Endodermal cell (in vitro differentiated cells): ENCODE results near the gene DNAH8. TPM values are rescaled to one million over a fixed set of nuclear protein-coding genes. Genes with fewer than 3 reads are reported as not detected.

Experiments
- DNase-seq: peaks from one replicate; pipeline ENCODE4 v3.0.0-alpha.2; 2017
- H3K27ac ChIP-seq: 2 replicates; pipeline ENCODE4 v1.5.1; 2013; ENCODE audit warnings: mild to moderate bottlenecking, low read depth, low read length, moderate library complexity
- H3K27me3 ChIP-seq: 2 replicates; pipeline ENCODE4 v1.6.1; 2013; ENCODE audit warnings: mild to moderate bottlenecking, low read length, moderate library complexity; ENCODE audit not compliant: insufficient read depth, control insufficient read depth, poor library complexity, severe bottlenecking
- H3K36me3 ChIP-seq: 2 replicates; pipeline ENCODE4 v1.7.0; 2013; ENCODE audit warnings: mild to moderate bottlenecking, low read length, moderate library complexity; ENCODE audit not compliant: control insufficient read depth, insufficient read depth
- H3K4me1 ChIP-seq: one replicate; pipeline ENCODE4 v1.7.0; 2013; ENCODE audit warnings: low read length; ENCODE audit not compliant: control insufficient read depth, insufficient read depth
- H3K4me3 ChIP-seq: 2 replicates; pipeline ENCODE4 v1.5.1; 2013; ENCODE audit warnings: mild to moderate bottlenecking, low read length, moderate library complexity
- H3K9ac ChIP-seq: 2 replicates; pipeline ENCODE4 v1.6.1; 2013; ENCODE audit warnings: mild to moderate bottlenecking, low read length, moderate library complexity; ENCODE audit not compliant: poor library complexity, severe bottlenecking; ENCODE audit errors: extremely low read depth
- H3K9me3 ChIP-seq: 2 replicates; pipeline ENCODE4 v1.6.1; 2013; ENCODE audit warnings: mild to moderate bottlenecking, low read length, moderate library complexity; ENCODE audit not compliant: control insufficient read depth
- H3K27ac Mint-ChIP-seq: 2 replicates; pipeline ENCODE4 v1.8.0; 2020; ENCODE audit warnings: mixed read lengths
- H3K27me3 Mint-ChIP-seq: 2 replicates; pipeline ENCODE4 v1.8.0; 2021; ENCODE audit warnings: mild to moderate bottlenecking, mixed read lengths; ENCODE audit not compliant: insufficient read depth
- H3K36me3 Mint-ChIP-seq: 2 replicates; pipeline ENCODE4 v1.8.0; 2020; ENCODE audit warnings: low read depth, mixed read lengths
- H3K4me1 Mint-ChIP-seq: 2 replicates; pipeline ENCODE4 v1.8.0; 2020; ENCODE audit warnings: mixed read lengths
- H3K4me3 Mint-ChIP-seq: 2 replicates; pipeline ENCODE4 v1.8.0; 2020; ENCODE audit warnings: mild to moderate bottlenecking, moderate library complexity, mixed read lengths
- H3K9me3 Mint-ChIP-seq: 2 replicates; pipeline ENCODE4 v1.8.0; 2020; ENCODE audit warnings: mild to moderate bottlenecking, mixed read lengths
- WGBS, 2 experiments: methylation state at CpG; one replicate each; pipeline versions ENCODE4 v1.1.5 to v1.1.7; 2013; ENCODE audit warnings: missing lambda C conversion rate in 2 of 2, mixed read lengths in 1 of 2; ENCODE audit not compliant: insufficient coverage in 1 of 2, insufficient read length in 1 of 2; 5-methylcytosine and 5-hydroxymethylcytosine counted together
- total RNA-seq, 2 donors: library from RNA; stranded (reverse); fragmentation: NEBNext Ultra II Directional in 1 of 2; extraction: Animal tissue kit (Norgen Biotek cat#: 25700) in 1 of 2; gene quantifications; 2 replicates in 1 of 2; 3 replicates in 1 of 2; pipeline ENCODE4 v1.2.1, GENCODE V29; 2021
- TF ChIP-seq, protein P1 (sequence below): fragments of 200-600 bp; sonication (generic); conservative IDR thresholded peaks from 2 replicates; pipeline ENCODE4 v1.5.0; 2021; ENCODE audit warnings: antibody characterized with exemption, mild to moderate bottlenecking

DNAH8 gene
- total RNA-seq, 2 donors from 2014 or later = not detected

DNA sequence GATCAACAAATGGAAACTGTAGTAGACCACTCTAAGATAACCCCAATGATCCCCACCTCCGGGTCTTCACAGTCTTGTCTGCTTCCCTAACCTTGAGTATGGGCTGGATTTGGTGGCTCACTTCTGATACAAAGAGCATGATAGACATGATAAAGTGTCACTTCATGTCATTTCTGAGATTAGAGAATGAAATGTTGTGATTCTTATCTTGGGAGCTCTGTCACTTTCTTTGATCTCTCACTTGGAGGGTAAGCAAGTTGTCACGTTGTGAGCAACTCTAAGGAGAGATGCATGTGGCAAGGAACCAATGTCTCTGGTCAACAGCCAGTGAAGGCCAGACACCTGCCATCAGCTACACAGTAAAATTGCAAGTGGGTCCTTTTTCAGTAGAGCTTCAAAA is 9.2 kb upstream of the DNAH8 start:
- Histone ChIP-seq H3K4me1 (no peaks in the 10 kb centered on the region), H3K36me3 (peaks cover 8% of the 10 kb centered on the region), H3K9me3 (peaks cover 18% of the 10 kb centered on the region), H3K4me3 (no peak overlapping the region), H3K27me3 (no peaks in the 10 kb centered on the region), H3K27ac (no peak overlapping the region), H3K9ac (no peak overlapping the region)
- no peak overlapping the region for H3K27ac Mint-ChIP-seq
- H3K4me1 Mint-ChIP-seq = no peaks in the 10 kb centered on the region
- WGBS, 2 experiments = 91 to 100% methylated on average over 1 to 2 of the region's 2 CpGs
- H3K9me3 Mint-ChIP-seq = peaks cover 31% of the 10 kb centered on the region
- H3K4me3 Mint-ChIP-seq = no peak overlapping the region
- DNase-seq = no peak
- TF ChIP-seq, protein P1, sequence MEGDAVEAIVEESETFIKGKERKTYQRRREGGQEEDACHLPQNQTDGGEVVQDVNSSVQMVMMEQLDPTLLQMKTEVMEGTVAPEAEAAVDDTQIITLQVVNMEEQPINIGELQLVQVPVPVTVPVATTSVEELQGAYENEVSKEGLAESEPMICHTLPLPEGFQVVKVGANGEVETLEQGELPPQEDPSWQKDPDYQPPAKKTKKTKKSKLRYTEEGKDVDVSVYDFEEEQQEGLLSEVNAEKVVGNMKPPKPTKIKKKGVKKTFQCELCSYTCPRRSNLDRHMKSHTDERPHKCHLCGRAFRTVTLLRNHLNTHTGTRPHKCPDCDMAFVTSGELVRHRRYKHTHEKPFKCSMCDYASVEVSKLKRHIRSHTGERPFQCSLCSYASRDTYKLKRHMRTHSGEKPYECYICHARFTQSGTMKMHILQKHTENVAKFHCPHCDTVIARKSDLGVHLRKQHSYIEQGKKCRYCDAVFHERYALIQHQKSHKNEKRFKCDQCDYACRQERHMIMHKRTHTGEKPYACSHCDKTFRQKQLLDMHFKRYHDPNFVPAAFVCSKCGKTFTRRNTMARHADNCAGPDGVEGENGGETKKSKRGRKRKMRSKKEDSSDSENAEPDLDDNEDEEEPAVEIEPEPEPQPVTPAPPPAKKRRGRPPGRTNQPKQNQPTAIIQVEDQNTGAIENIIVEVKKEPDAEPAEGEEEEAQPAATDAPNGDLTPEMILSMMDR = no peak
- peaks cover 6% of the 10 kb centered on the region for H3K27me3 Mint-ChIP-seq
- H3K36me3 Mint-ChIP-seq = peaks cover 11% of the 10 kb centered on the region

DNA sequence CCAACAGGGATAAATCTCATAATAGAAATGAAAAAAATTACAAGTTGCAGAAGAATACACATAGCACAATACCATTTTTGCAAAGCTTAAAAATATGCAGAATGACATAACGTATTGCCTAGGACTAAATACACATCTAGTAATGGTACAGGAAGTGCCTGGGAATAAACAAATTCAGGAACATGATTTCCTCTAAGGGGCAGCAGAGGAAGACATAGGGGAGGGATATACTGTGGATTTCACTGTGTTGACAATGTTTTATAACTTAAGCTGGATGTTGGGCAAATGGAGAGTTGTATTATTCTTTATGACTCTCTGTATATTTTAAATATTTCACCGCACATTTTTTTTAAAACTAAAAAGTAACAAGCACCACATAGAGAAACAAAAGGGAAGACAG is 6.6 kb upstream of the DNAH8 start:
- Histone ChIP-seq H3K27ac (no peak overlapping the region), H3K36me3 (no peaks in the 10 kb centered on the region), H3K4me3 (no peak overlapping the region), H3K4me1 (no peaks in the 10 kb centered on the region), H3K9me3 (peaks cover 10% of the 10 kb centered on the region), H3K9ac (no peak overlapping the region), H3K27me3 (peaks cover 8% of the 10 kb centered on the region)
- H3K4me1 Mint-ChIP-seq = no peaks in the 10 kb centered on the region
- WGBS, 2 experiments = 94 to 100% methylated on average over 1 of the region's 2 CpGs
- H3K27ac Mint-ChIP-seq = no peak overlapping the region
- peaks cover 22% of the 10 kb centered on the region for H3K9me3 Mint-ChIP-seq
- H3K27me3 Mint-ChIP-seq = peaks cover 6% of the 10 kb centered on the region
- no peak overlapping the region for H3K4me3 Mint-ChIP-seq
- no peak for DNase-seq
- TF ChIP-seq, protein P1 = no peak
- peaks cover 3% of the 10 kb centered on the region for H3K36me3 Mint-ChIP-seq

DNA sequence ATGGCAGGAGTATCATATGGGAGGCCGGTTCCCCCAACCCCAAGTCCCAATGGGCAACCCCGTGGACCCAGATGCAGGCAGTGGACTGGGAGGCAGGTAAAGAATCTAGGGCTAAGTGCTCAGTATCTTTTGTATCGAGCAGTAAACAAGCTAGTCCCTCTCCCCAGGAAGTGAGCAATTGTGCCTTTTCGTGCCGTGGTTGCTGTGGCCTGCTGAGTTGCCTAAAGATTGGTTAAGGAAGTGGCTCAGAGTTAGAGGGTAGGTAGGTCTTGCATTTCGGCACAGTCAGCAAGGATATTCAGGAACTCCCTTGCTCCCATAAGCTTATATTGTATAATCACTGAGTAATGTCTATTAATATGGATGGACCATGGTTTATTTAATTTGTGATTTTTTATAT is 1.3 kb upstream of the DNAH8 start:
- TF ChIP-seq, protein P1 = no peak
- Mint-ChIP-seq H3K9me3 (peaks cover 22% of the 10 kb centered on the region), H3K36me3 (peaks cover 3% of the 10 kb centered on the region), H3K27ac (no peak overlapping the region), H3K4me1 (peaks cover 2% of the 10 kb centered on the region), H3K4me3 (no peak overlapping the region), H3K27me3 (peaks cover 22% of the 10 kb centered on the region)
- WGBS, 2 experiments = 50 to 68% methylated on average over 4 to 6 of the region's 6 CpGs
- no peak overlapping the region for H3K4me3 ChIP-seq
- no peak for DNase-seq
- H3K9ac ChIP-seq = no peak overlapping the region
- H3K4me1 ChIP-seq = no peaks in the 10 kb centered on the region
- H3K27ac ChIP-seq = no peak overlapping the region
- peaks cover 41% of the 10 kb centered on the region for H3K27me3 ChIP-seq
- H3K36me3 ChIP-seq = no peaks in the 10 kb centered on the region
- peaks cover 10% of the 10 kb centered on the region for H3K9me3 ChIP-seq
